Activated CD8-positive, alpha-beta T cell treated with anti-CD3 and anti-CD28 coated beads for 36 hours (primary cell): ENCODE data around the gene KRT85. TPM values are rescaled to one million over a fixed set of nuclear protein-coding genes. Genes with fewer than 3 reads are reported as not detected.

ENCODE experiments used
- ATAC-seq: fragments of 200-7000 bp; cut with Tn5 transposase; one replicate; pipeline ENCODE4 v1.10.0; 2021; ENCODE audit warnings: mild to moderate bottlenecking, moderate library complexity
- CTCF ChIA-PET: fragments of 350-600 bp; sonication (Branson Sonifier 250); formaldehyde crosslinking; loops from one replicate; lab custom pipeline; 2021; ENCODE audit warnings: antibody characterized with exemption; lab: Charles Lee
- POLR2A ChIA-PET: fragments of 350-600 bp; sonication (Branson Sonifier 250); formaldehyde crosslinking; loops from one replicate; lab custom pipeline; 2021; ENCODE audit warnings: antibody characterized with exemption; lab: Charles Lee
- DNase-seq: peaks from one replicate; pipeline ENCODE4 v3.0.0-alpha.2; 2020
- H3K27ac Mint-ChIP-seq: one replicate; pipeline ENCODE4 v1.8.0; 2021; ENCODE audit warnings: mild to moderate bottlenecking, mixed read lengths
- H3K27me3 Mint-ChIP-seq: one replicate; pipeline ENCODE4 v1.8.0; 2021; ENCODE audit warnings: mixed read lengths
- H3K36me3 Mint-ChIP-seq: one replicate; pipeline ENCODE4 v1.8.0; 2021; ENCODE audit warnings: low read depth, mixed read lengths
- H3K4me1 Mint-ChIP-seq: one replicate; pipeline ENCODE4 v1.8.0; 2021; ENCODE audit warnings: low read depth, mixed read lengths
- H3K4me3 Mint-ChIP-seq: one replicate; pipeline ENCODE4 v1.8.0; 2021; ENCODE audit warnings: mild to moderate bottlenecking, moderate library complexity, mixed read lengths
- H3K9me3 Mint-ChIP-seq: one replicate; pipeline ENCODE4 v1.8.0; 2021; ENCODE audit warnings: mixed read lengths
- CTCF ChIP-seq: fragments of 200-600 bp; IDR thresholded peaks from one replicate; pipeline ENCODE4 v1.8.0; 2022; ENCODE audit warnings: antibody characterized with exemption, mild to moderate bottlenecking
- intact Hi-C: fragments of 100-400 bp; cut with micrococcal nuclease; formaldehyde crosslinking; loops from one replicate; pipeline ENCODE4 v1.10.0; 2022
- total RNA-seq, 2 experiments: library from RNA; stranded (reverse); gene quantifications; one replicate each; pipeline ENCODE4 v1.2.3, GENCODE V29; 2021

Gene KRT85
- total RNA-seq, 2 experiments from 2014 or later: not detected

- DNase-seq (no peak), ATAC-seq (no peak)
- Mint-ChIP-seq H3K4me3 (no peak within 1 kb of the TSS), H3K27ac (no peak within 1 kb of the TSS), H3K36me3 (no peaks in the 10 kb centered on the region), H3K27me3 (no peaks in the 10 kb centered on the region), H3K9me3 (no peaks in the 10 kb centered on the region), H3K4me1 (no peaks in the 10 kb centered on the region)
- CTCF ChIA-PET: no interaction called here
- POLR2A ChIA-PET: no interaction called here
- intact Hi-C loops: no loop called here
- no peak for TF ChIP-seq CTCF
Measured at GRCh38 chr12:52405922-52406385, 38.7 kb upstream of the KRT85 start, which contains the start of gene KRT82. TSS of gene KRT82 (minus strand) at chr12:52406335. CDS start at chr12:52406277, 58 bp downstream.

- Mint-ChIP-seq H3K4me1 (no peaks in the 10 kb centered on the region), H3K36me3 (no peaks in the 10 kb centered on the region), H3K27me3 (no peaks in the 10 kb centered on the region), H3K4me3 (no peak overlapping the region), H3K9me3 (no peaks in the 10 kb centered on the region), H3K27ac (no peak overlapping the region)
- intact Hi-C loops: no loop called here
- ChIA-PET POLR2A (no interaction called here), CTCF (interaction anchor here (0.8 kb wide), 1 partner anchor 11 kb away, joined by 3 read pairs; no protein-coding TSS in a partner anchor)
- DNase-seq: no peak
- no peak for TF ChIP-seq CTCF
- ATAC-seq: no peak
Measured at GRCh38 chr12:52404951-52405350, 37.7 kb upstream of the KRT85 start.

GRCh38 chr12:52403561-52403960 is 36.3 kb upstream of the KRT85 start:
- Mint-ChIP-seq H3K27ac (no peak overlapping the region), H3K9me3 (no peaks in the 10 kb centered on the region), H3K4me3 (no peak overlapping the region), H3K4me1 (no peaks in the 10 kb centered on the region), H3K27me3 (no peaks in the 10 kb centered on the region), H3K36me3 (no peaks in the 10 kb centered on the region)
- CTCF ChIA-PET: interaction anchor here (1.0 kb wide), 1 partner anchor 9 kb away, joined by 3 read pairs; no protein-coding TSS in a partner anchor
- ATAC-seq (no peak), DNase-seq (no peak)
- POLR2A ChIA-PET: no interaction called here
- intact Hi-C loops: no loop called here
- TF ChIP-seq CTCF: no peak

GRCh38 chr12:52402873-52403540 is 35.7 kb upstream of the KRT85 start:
- Mint-ChIP-seq H3K27ac (no peak overlapping the region), H3K9me3 (no peaks in the 10 kb centered on the region), H3K36me3 (no peaks in the 10 kb centered on the region), H3K4me1 (no peaks in the 10 kb centered on the region), H3K27me3 (no peaks in the 10 kb centered on the region), H3K4me3 (no peak overlapping the region)
- ChIA-PET CTCF (interaction anchor here (0.8 to 1.0 kb wide), 2 partner anchors 9 to 378 kb away, joined by 3 read pairs; no protein-coding TSS in a partner anchor), POLR2A (interaction anchor here (0.6 kb wide), 1 partner anchor 261 kb away, joined by 3 read pairs; no protein-coding TSS in a partner anchor)
- TF ChIP-seq CTCF: no peak
- ATAC-seq (no peak), DNase-seq (no peak)
- intact Hi-C loops: no loop called here

GRCh38 chr12:52402377-52402776 is 35.1 kb upstream of the KRT85 start:
- H3K27me3 Mint-ChIP-seq: no peaks in the 10 kb centered on the region
- H3K36me3 Mint-ChIP-seq: no peaks in the 10 kb centered on the region
- CTCF ChIA-PET: interaction anchor here (0.8 to 1.0 kb wide), 2 partner anchors 8 to 377 kb away, joined by 3 read pairs; no protein-coding TSS in a partner anchor
- no peak for DNase-seq
- H3K4me1 Mint-ChIP-seq: no peaks in the 10 kb centered on the region
- H3K27ac Mint-ChIP-seq: no peak overlapping the region
- intact Hi-C loops: no loop called here
- TF ChIP-seq CTCF: no peak
- no peak for ATAC-seq
- no peaks in the 10 kb centered on the region for H3K9me3 Mint-ChIP-seq
- POLR2A ChIA-PET: no interaction called here
- no peak overlapping the region for H3K4me3 Mint-ChIP-seq
